Coronary artery (tissue), 2 donors: ENCODE measurements around the gene MST1R.
A peak's percentile ranks its signal among the peaks of the same experiment; 100 is the strongest.

Experiments
- DNase-seq: peaks from one replicate; pipeline ENCODE4 v3.0.0-alpha.2; 2017; ENCODE audit warnings: low spot score
- H3K27ac ChIP-seq, 2 donors: fragments of 200-600 bp; sonication (generic); one replicate each; pipeline ENCODE4 v1.5.1; 2016 to 2019
- H3K4me3 ChIP-seq: fragments of 200-600 bp; sonication (generic); 2 replicates; pipeline ENCODE4 v1.5.1; 2016; ENCODE audit warnings: mild to moderate bottlenecking, moderate library complexity
- TF ChIP-seq, protein P1 (sequence below): fragments of 200-600 bp; sonication (generic); IDR thresholded peaks from one replicate; pipeline ENCODE4 v1.5.1; 2019; ENCODE audit warnings: antibody characterized with exemption

Gene MST1R

DNA sequence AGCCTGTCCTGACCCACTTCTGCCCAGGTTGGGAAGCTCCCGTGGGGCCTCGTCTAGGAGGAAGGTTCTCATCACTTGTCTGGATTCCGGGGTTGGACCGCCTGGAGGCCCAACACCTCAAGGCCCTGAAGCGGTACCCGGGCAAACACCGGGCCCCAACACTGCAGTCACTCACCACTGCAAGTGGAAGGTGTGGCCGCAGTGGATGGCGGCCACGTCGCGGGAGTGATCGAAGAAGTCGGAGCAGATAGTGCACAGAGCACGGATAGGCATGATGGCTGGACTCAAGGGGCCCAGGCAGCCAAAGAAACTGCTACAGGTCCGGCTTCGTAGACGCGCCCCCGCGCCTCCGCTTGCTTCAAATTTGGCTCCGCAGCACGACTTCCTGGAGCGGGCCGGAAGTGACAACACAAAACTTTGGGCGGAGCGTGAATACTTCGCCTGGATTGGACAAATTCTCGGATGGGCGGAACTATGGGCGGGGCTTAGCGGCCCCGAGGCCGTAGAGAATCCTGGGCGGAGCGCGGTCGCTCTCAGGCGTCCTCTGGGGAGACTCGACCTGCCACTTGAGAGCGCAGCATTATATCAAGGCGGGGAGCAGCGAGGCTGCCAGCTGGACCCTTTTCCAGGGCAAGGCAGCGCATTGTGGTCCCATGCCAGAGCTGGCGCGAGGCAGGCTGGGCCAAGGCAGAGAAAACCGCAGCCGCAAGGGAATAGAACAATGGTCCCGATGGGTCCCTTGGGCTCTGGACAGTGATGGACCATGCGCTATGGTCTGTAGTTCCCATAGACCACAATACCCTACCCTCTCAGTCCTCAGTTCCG lies 47.3 kb downstream of the MST1R start, which contains the start of gene TRAIP:
Gene TRAIP, minus strand, starts transcription at position 384 of the 825 bp plus-strand sequence. Its CDS starts 111 bp downstream, at position 273.
- Histone ChIP-seq H3K4me3 (peak within 1 kb of the TSS; percentile 70), H3K27ac (peak within 1 kb of the TSS; percentile 76 to 86)
- DNase-seq = peak; percentile 93
- TF ChIP-seq, protein P1, sequence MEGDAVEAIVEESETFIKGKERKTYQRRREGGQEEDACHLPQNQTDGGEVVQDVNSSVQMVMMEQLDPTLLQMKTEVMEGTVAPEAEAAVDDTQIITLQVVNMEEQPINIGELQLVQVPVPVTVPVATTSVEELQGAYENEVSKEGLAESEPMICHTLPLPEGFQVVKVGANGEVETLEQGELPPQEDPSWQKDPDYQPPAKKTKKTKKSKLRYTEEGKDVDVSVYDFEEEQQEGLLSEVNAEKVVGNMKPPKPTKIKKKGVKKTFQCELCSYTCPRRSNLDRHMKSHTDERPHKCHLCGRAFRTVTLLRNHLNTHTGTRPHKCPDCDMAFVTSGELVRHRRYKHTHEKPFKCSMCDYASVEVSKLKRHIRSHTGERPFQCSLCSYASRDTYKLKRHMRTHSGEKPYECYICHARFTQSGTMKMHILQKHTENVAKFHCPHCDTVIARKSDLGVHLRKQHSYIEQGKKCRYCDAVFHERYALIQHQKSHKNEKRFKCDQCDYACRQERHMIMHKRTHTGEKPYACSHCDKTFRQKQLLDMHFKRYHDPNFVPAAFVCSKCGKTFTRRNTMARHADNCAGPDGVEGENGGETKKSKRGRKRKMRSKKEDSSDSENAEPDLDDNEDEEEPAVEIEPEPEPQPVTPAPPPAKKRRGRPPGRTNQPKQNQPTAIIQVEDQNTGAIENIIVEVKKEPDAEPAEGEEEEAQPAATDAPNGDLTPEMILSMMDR = no peak

DNA sequence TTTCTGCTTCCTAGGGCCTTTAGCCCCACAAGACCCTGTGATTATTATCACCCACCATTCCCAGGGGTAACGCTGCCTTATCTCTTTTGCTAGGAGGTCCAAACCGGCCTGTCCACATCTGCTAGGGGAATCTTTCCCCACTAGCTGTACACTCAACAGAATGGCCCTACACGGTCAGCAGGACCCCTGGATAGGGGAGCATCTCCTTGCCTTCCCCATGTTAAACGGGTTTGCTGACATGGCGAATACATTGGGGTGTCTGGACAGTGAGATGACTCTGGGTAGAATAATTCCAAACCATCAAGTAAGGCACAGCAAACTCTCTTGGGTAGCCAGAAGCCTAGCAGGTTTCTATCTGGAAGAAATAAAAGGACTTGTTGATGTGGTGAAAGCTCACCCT lies 48.0 kb downstream of the MST1R start:
- Histone ChIP-seq H3K4me3 (peak overlapping the region; percentile 70), H3K27ac (no peak overlapping the region)
- no peak for DNase-seq
- TF ChIP-seq, protein P1 = no peak

DNA sequence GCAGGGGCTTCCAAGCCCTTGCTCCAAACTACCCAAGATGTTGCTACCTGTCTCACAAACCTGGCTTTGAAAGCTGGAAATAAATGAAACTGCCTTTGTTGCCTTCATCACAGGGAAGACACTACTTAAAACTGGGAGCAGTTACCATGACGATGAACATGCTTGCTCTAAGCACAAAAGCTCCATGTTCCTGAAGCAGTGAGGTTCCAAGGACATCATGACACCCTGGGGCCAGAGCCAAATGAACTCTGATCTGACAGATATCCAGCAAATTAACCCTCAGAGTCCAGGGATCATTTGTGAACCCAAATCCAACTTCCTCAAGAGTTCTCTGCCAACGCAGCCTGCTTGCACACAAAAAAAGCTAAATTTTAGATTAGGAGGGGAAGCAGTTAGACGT lies 58.0 kb downstream of the MST1R start:
- H3K27ac ChIP-seq = no peak overlapping the region
- no peak for DNase-seq
- TF ChIP-seq, protein P1 = no peak
- H3K4me3 ChIP-seq = no peak overlapping the region

GRCh38 chr3:49844464-49845183 lies 59.0 kb downstream of the MST1R start:
- Histone ChIP-seq H3K4me3 (no peak overlapping the region), H3K27ac (no peak overlapping the region)
- TF ChIP-seq, protein P1 = no peak
- no peak for DNase-seq

DNA sequence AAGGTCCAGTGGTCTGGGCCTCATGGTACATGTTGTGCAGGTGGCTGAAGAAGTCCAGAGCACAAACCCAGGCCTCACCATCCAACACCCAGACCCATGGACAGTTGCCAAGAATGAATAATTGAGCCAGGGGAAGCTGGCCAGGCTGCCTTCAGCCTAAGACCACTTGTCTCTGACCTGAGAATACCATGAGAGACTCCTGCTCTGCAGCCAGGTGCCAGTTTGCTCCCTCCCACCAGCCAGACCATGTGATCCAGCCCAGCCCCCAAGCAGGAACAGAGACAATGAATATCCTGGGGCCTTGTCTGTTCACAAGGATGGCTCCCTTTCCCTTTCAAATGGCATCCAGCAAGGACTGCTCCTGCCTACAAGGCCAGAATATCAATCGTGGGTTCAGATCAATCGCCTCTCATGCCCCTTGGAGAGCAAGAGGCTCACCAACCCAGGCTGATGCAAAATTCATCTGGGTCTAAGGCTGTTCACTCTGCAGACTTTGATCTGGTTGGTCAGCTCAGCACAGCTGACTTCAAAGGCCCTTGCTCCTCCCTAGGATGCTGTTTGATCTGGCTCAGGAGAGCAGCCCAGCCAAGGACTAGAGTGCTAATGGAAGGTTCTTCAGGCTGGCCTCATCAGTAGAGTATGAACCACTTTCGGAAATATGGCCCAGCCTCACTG lies 60.7 kb downstream of the MST1R start:
- no peak overlapping the region for H3K4me3 ChIP-seq
- no peak for DNase-seq
- TF ChIP-seq, protein P1 = no peak
- H3K27ac ChIP-seq = no peak overlapping the region

GRCh38 chr3:49841806-49842205 lies 61.9 kb downstream of the MST1R start:
- TF ChIP-seq, protein P1 = no peak

More at GRCh38 chr3:49841806-49842205, 61.9 kb downstream of the MST1R start:
- DNase-seq = no peak
- Histone ChIP-seq H3K27ac (no peak overlapping the region), H3K4me3 (no peak overlapping the region)
